K562 (cell line): ENCODE measurements around the gene RASAL3. TPM values are rescaled to one million over a fixed set of nuclear protein-coding genes. Genes with fewer than 3 reads are reported as not detected.

ENCODE experiments used
- AFF4 ChIP-seq: sonication (generic); formaldehyde crosslinking; IDR thresholded peaks from 2 replicates; pipeline ENCODE4 v1.8.0; 2023; ENCODE audit warnings: mild to moderate bottlenecking, missing genetic modification reagents
- BCOR ChIP-seq: fragments of 450-650 bp; IDR thresholded peaks from 2 replicates; pipeline ENCODE4 v1.6.1; 2016
- CEBPZ ChIP-seq: fragments of 150-350 bp; IDR thresholded peaks from 2 replicates; pipeline ENCODE4 v1.6.1; 2014; ENCODE audit warnings: low read depth, mild to moderate bottlenecking, low read length, borderline replicate concordance
- DEAF1 ChIP-seq: fragments of 450-650 bp; formaldehyde crosslinking; IDR thresholded peaks from 2 replicates; pipeline ENCODE4 v1.4.0; 2020; ENCODE audit warnings: mild to moderate bottlenecking, moderate library complexity
- GABPB2 ChIP-seq: fragments of 250-450 bp; sonication (Bioruptor Pico); conservative IDR thresholded peaks from 2 replicates; pipeline ENCODE4 v1.5.1; 2021; ENCODE audit warnings: mild to moderate bottlenecking
- SIN3B ChIP-seq: fragments of 450-650 bp; IDR thresholded peaks from 2 replicates; pipeline ENCODE4 v1.6.1; 2017; ENCODE audit warnings: low read depth, mild to moderate bottlenecking, moderate library complexity
- SMARCA5 ChIP-seq: fragments of 450-650 bp; IDR thresholded peaks from 2 replicates; pipeline ENCODE4 v1.6.1; 2016
- ZHX1 ChIP-seq: fragments of 150-350 bp; conservative IDR thresholded peaks from 2 replicates; pipeline ENCODE4 v1.6.1; 2014; ENCODE audit warnings: low read length
- ZNF280B ChIP-seq: fragments of 250-450 bp; sonication (Bioruptor Pico); IDR thresholded peaks from 2 replicates; pipeline ENCODE4 v1.5.1; 2021; ENCODE audit warnings: mild to moderate bottlenecking
- ZNF398 ChIP-seq: fragments of 250-450 bp; sonication (Bioruptor Pico); IDR thresholded peaks from 2 replicates; pipeline ENCODE4 v1.8.0; 2021; ENCODE audit warnings: moderate library complexity, mild to moderate bottlenecking, inconsistent platforms
- polyA plus RNA-seq, 8 experiments: library from polyadenylated mRNA; depleted of rRNA in 4 of 8; stranded (reverse) in 5 of 8; unstranded in 3 of 8; fragments of >200 nt; fragmentation: Nextera tagmentation in 2 of 8; fragmentation: Illumina TruSeq in 1 of 8; extraction: Ambion mirVana in 2 of 8; extraction: Trizol in 1 of 8; gene quantifications; 2 replicates each; pipeline versions ENCODE4 v1.2.1 to v1.2.3, GENCODE V29; 2011 to 2014; ENCODE audit warnings: inconsistent platforms in 1 of 8, missing spikeins in 1 of 8
- total RNA-seq, 7 experiments: library from RNA; depleted of rRNA in 6 of 7; stranded (reverse); fragments of >200 nt in 6 of 7; fragmentation: Illumina TruSeq in 2 of 7; extraction: Trizol in 2 of 7; gene quantifications; 2 replicates each; pipeline versions ENCODE4 v1.2.1 to v1.2.3, GENCODE V29; 2011 to 2021; ENCODE audit warnings: low replicate concordance in 1 of 7

RASAL3 gene
- total and polyA plus RNA-seq, 9 of the 15 experiments (the other 6 are each of a cell fraction or from before 2014, with no cell fraction given): 0.07 to 0.44 TPM; not detected in 7

- no peak for TF ChIP-seq ZNF398 (CRISPR knock-in tag)
- TF ChIP-seq AFF4 (CRISPR knock-in tag): no peak
- peak; percentile 9 for TF ChIP-seq BCOR
- no peak for TF ChIP-seq GABPB2
- TF ChIP-seq DEAF1 (CRISPR knock-in tag): no peak
- TF ChIP-seq CEBPZ: no peak
- TF ChIP-seq ZHX1: no peak
- no peak for TF ChIP-seq SMARCA5
- no peak for TF ChIP-seq ZNF280B (CRISPR knock-in tag)
- TF ChIP-seq SIN3B: no peak
Observed at GRCh38 chr19:15448778-15449619, 15.3 kb downstream of the RASAL3 start (continued).
